GM12873 (cell line): Measurements from ENCODE around the gene TMEM255A.

Experiments used
- TF ChIP-seq, protein P1 (sequence below): IDR thresholded peaks from 2 replicates; pipeline ENCODE4 v1.5.1; 2012; ENCODE audit warnings: low read depth, mild to moderate bottlenecking, moderate library complexity, low read length, control low read depth; ENCODE audit not compliant: insufficient read depth; ENCODE audit errors: missing control alignments

TMEM255A gene

DNA sequence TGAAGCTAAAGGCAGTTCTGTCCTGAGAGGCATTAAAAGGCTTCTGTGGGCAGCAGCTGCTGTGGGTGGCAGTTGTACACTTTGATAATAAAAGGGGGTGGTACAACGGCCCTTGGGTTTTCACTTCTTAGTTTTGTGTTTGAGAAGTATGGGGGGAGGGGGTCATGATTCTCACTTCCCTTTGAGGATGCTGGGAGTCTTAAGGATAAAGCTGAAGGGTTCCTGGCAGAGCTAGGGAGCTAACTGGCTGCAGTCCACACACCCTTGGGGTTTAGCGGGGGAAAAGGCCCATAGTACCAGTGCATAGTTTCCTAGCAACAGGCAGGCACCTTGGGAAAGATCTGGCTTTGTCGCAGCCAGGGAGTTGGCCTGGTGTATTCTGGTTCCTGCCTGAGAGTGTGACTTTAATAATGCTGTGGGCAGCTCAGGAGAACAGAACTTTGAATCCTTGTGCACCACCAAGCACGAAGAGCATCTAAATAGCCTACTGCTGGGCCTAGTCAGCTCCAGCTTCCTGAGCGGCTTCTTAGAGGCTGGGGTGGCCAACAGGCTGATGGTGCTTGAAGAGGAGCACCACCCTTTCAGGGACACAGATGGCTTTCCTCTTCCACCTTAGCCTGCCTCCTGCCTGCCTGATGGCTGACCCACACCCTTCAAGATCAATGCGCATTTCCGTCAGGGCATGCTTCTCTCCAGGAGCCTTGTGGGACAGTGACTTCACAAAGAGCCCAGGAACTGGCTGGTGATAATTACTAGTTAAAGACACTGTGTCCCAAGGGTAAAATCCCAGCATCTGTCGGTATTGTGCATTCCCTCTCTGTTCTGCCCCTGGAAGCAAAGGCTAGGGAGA, 48.2 kb downstream of the TMEM255A start:
- TF ChIP-seq, protein P1, sequence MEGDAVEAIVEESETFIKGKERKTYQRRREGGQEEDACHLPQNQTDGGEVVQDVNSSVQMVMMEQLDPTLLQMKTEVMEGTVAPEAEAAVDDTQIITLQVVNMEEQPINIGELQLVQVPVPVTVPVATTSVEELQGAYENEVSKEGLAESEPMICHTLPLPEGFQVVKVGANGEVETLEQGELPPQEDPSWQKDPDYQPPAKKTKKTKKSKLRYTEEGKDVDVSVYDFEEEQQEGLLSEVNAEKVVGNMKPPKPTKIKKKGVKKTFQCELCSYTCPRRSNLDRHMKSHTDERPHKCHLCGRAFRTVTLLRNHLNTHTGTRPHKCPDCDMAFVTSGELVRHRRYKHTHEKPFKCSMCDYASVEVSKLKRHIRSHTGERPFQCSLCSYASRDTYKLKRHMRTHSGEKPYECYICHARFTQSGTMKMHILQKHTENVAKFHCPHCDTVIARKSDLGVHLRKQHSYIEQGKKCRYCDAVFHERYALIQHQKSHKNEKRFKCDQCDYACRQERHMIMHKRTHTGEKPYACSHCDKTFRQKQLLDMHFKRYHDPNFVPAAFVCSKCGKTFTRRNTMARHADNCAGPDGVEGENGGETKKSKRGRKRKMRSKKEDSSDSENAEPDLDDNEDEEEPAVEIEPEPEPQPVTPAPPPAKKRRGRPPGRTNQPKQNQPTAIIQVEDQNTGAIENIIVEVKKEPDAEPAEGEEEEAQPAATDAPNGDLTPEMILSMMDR, result no peak

DNA sequence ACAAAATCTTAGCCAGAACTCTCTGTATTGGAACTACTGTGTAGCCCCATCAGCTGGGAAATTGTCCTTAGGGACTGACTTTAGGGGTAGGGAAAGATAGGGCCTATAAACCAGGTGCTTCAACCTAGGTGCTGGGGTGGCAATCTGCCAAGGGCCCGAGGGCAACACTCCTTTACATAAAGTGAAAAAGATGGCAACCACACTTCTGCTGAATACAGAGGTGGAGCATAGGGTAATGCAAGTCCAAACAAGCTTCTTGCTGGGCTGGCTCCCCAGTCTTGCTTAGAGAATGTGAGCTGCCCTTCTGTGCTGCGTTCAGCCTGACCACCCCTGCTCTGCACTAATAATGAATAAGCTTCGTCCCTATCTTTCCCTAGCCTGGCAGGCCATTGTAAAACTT, 50.9 kb downstream of the TMEM255A start:
- TF ChIP-seq, protein P1, result no peak

DNA sequence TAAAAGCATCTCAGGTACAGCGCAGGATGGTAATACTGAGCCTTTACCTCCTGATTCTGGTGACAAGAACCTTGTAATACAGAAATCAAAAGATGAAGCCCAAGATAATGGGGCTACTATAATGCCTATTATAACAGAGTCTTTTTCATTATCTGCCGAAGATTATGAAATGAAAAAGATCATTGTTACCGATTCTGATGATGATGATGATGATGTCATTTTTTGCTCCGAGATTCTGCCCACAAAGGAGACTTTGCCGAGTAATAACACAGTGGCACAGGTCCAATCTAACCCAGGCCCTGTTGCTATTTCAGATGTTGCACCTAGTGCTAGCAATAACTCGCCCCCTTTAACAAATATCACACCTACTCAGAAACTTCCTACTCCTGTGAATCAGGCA, 57.5 kb downstream of the TMEM255A start:
- TF ChIP-seq, protein P1, result no peak

DNA sequence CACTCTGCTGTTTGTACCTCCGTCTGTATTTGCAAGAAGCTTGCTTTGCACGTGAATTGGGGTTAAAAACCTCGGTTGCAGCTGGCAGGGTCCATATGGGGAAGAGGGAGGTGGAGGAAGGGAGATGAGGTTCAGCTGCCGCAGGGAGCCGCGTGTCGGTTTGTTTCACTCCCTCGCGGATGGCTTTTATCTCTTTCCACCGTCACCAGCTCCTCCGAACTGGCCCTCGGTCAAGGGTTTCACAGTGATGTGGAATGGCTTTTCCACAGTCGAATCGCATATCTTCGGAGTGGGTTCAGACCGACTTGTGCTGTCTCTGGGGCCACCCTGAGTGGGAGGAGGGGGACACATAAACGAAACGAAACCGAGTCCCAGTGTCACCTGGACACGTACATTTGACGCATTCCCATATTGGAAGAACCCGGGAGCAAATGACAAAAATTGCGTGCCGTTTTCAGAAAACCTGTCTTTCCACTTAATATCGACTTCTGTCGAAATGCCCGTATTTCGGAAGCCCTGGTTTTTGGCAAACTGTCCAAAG, 59.7 kb downstream of the TMEM255A start:
- TF ChIP-seq, protein P1, result no peak

DNA sequence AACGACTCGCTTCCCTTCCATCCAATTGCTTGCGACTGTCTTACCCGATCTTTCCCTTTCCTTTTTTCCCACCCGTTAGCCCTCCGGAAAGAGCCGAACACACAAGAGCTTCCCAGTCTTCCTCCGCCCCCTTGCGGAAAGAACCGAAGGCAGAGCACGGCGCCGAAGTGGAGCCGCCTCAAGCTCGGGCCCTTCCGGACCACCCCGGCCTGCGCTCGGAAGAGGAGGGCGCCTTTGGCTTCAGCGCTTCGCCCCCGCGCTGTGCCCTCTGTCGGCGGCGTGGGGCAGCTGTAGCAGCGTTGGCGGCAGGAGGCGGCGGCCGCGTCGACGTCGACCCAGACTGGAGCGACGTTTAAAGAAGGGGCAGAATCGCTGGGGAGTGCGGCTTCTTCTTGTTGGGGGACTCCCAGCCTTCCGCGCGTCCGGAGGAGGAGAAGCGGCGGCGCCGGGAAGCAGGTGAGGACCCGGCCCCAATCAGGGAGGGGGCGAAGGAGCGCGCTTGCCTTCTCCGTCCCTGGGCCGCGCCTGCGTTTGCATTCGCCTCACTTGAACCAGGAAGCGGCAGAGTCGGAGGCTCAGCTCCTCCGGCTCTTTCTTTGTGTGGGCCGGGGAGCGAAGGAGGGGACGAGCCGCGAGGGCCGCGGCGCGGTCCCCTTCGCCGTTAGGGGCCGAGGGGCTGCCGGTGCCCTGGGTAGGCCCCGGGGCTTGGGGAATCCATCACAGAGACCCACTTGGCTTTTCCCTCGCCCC, 60.6 kb downstream of the TMEM255A start, which contains the start of gene ZBTB33:
ZBTB33 (plus strand) TSS at position 291 of the 750 bp plus-strand sequence. CDS start 2,604 bp downstream, outside the sequence.
- TF ChIP-seq, protein P1, result peak; percentile 59

DNA sequence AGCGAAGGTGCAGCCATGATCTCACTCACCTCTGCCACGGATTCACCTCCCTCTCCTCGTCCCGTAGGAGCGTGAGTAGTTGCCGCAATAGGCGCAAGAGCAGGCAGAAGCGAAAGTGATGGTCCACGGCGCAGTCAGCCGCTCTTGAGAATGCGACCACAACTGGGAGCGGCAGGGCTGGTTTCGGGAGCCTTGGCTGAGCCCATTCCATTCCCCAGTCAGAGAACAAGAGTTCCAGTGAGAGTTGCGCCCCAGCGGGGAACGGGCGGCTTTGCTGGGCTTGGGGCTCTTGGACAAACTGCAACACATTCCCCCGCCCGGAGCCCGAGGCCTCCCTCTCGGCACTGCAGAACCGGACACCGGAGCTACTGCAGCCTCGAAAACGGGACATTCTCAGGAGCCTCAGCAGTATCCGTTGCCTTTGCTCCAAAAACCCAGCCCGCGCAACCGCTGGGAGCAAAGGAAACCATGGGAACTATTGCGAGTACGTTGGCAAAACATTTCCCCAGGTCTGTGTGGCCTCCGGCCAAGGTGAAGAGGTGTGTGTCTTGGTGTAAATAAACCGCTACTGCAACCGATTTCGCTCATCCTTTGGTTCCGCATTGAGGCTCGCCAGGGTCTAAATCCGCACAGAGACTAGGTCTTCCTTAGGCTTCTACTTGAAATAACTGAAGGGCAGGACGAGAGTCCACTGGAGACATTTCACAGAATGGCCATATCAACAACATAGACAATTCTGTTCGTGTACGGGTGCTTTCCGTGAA, 66.3 kb downstream of the TMEM255A start:
- TF ChIP-seq, protein P1, result no peak

DNA sequence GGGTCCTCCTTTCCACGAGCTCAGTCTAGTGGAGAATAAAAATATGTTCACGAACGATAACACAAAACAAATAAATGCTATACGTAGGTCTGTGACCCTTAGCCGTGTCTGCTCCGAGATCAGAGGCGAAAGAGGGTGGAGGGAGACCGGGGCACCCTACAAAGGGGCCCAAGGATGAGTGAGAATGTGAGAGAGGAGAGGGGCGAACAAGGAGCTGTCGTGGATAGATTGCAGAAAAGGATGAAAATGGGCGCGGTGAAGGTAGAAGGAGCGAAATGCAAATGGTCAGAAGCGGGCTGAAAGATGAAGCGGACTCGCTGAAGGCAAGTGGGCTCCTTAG, 66.9 kb downstream of the TMEM255A start:
- TF ChIP-seq, protein P1, result no peak
